Stomach (tissue), 4 donors: ENCODE data around the gene RAB3GAP1.
"Not testable (repeated sequence)": the region's sequence is repeated elsewhere in the genome, so short reads cannot be mapped to it uniquely, and the experiment has no call there.

Source experiments
- CTCF ChIP-seq, 7 experiments: fragments of 450-650 bp in 4 of 7; fragments of 200-600 bp in 3 of 7; sonication (generic) in 3 of 7; IDR thresholded peaks; one replicate each; pipeline ENCODE4 v1.5.1; 2016 to 2019; ENCODE audit warnings: antibody characterized with exemption in 7 of 7, control low read depth in 2 of 7, mild to moderate bottlenecking in 1 of 7
- POLR2A ChIP-seq, 4 donors: fragments of 450-650 bp; IDR thresholded peaks; one replicate each; pipeline ENCODE4 v1.6.1; 2016; ENCODE audit warnings: antibody characterized with exemption in 4 of 4, control low read depth in 2 of 4, mild to moderate bottlenecking in 1 of 4, moderate library complexity in 1 of 4

GRCh38 chr2:135105513-135106316 is 53.6 kb downstream of the RAB3GAP1 start:
- TF ChIP-seq POLR2A, CTCF (IDR thresholded peaks at IDR 0.05): not testable (repeated sequence)
